GM21619 (cell line): Measurements from ENCODE around the gene EFS.

ENCODE experiments used
- ATAC-seq: cut with Tn5 transposase; IDR thresholded peaks from one replicate; pipeline ENCODE4 v1.9.1; 2021; ENCODE audit not compliant: unreplicated experiment

EFS gene

DNA sequence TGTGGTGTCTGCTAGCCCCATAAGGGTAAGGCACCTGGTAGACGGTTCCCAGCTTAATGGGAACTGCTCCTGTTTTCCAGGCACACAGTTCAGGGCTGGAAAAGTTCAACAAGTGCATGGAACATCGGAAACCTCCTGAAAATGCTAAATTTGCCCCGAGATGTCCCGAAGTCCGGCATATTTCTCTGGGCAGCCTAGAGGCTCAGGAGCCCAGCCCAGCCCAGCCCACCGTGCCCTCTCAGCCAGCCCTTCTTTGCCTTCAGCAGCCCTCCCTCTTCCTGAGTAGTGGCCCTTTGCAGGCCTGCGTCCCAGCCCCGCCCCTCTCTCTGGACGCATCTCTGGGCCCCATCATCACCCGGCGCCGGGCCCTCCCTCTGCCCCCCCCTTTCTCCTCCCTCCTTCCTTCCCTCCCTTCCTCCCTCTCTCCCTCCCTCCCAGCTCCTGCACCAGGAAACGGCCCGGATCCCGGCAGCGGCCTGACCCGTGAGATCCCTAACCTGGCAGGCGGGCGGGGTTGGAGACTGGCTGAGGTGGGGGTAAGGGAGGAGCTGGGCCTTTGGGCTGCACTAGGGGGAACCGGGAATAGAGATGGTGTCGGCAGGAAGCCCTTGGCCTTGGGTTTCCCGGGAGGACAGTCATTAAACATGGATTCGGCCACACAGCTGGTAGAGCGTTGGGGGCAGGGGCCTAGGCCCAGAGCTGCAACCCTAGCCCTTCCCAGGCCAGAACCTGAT lies 58.4 kb downstream of the EFS start, which contains the start of gene BCL2L2:
BCL2L2 (plus strand) TSS at position 422 of the 734 bp plus-strand sequence. CDS start 935 bp downstream, outside the sequence.
- peak; percentile 21 for ATAC-seq
